ENCODE data around the gene CCDC188.

CCDC188 gene

DNA sequence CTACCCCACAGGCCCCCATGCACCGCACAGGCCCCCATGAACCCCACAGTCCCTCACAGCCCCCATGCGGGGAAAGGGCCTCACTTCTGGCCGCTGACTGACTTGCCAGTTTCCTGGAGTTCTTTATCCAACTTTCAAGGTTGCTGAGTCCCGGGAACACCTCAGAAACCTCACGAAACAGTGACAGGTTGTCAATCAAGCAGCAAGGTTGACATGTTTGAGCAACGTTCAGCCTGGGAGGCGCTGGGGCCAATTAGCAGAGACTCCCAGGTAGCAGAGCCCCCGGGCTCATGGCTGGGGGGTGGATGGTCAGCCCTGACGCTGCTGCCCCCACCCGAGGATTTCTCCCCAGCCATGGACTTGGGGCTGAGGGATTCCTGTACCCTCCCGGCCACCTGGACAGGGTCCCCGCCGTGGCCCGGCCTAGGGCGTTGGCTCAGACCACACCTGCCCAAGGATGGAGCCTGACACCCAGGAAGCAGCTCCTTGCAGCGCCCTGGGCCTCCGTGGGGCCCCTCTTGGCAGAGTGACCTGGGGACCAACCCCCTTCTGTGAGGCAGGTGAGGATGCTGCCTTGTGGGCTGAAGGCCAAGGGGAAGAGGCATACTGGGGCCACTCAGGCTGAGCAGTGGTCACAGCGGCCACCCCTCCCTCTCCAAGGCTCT, 33.8 kb upstream of the CCDC188 start:
- DNase-seq (ENCODE audit: low read depth): no peak

DNA sequence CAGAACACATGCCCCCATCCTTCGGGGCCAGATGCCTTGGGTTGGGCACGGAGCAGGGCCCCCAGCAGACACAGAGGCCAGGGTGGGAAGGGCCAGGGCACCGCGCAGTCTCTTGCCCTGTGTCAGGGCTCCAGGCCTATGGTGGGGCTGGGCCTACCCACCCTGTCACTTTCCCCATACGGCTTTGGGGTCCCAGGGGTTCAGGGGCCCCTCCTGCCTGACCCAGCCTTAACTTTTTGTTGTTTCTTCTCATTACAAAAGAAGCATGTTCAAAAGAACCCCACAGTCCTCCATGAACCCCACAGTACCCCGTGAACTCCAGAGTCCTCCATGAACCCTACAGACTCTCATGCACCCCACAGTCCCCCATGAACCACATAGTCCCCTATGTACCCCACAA, 33.0 kb upstream of the CCDC188 start:
- no peak for DNase-seq (ENCODE audit: low read depth)

DNA sequence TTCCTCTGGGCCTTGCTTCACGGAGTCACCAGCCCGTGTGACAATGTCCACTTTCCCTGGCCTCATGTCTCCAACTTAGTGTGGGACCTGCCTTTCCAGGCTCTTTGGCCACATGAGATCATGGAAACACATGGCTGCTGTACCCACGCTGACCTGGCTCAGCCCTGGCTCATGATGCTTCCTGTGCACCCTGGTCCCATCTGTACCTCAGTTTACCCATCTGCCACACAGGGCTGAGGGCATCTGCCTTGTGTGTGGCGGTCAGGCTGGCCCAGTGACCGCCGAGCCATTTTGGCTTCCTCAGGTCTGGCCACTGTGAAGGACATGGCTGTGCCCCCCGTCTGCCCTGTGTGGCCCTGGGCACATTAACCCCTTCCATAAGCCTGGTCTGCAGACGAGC, 32.2 kb upstream of the CCDC188 start:
- no peak for DNase-seq (ENCODE audit: low read depth)

DNA sequence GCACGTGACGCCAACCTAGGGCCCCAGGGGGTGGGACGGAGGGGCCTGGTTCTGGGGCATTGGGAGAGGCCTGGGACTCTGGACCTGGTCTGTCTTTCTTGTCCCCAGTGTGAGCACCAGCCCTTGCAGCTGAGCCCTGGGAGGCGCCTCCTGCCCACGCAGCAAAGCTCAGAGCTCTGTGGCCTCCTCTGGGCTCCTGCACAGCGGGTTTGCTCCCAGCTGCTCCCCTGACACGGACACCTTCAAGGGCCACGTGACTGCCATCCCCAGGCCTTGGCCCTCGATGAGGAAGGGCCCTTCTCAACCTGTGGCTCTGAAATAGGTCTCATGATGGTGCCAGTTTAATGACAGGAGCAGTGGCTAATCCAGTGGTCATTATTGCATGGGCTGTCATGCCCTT, 31.5 kb upstream of the CCDC188 start:
- DNase-seq (ENCODE audit: low read depth): no peak

GRCh38 chr22:20181884-20182236, 31.0 kb upstream of the CCDC188 start:
- no peak for DNase-seq (ENCODE audit: low read depth)

GRCh38 chr22:20181194-20181883, 30.5 kb upstream of the CCDC188 start:
- no peak for DNase-seq (ENCODE audit: low read depth)

GRCh38 chr22:20180640-20181039, 29.8 kb upstream of the CCDC188 start:
- no peak for DNase-seq (ENCODE audit: low read depth)

DNA sequence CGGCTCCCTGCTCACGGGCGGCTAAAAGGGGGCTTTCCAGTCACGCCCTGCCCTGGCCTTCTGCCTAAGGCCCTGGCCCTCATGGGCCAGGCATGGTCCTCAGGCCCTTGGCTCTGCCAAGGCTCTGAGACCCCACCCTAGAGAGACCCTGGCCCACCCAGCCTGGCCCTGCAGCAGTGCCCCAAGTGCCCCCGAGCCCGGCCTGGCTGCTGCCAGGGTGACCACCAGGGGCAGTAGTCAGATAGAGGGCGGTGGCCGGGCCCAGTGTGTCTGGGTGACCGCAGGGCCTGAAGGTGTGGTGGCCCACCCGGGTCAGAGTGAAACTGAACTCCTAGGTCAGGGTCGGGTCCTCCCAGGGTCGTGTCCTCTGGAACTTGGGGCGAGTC, 29.4 kb upstream of the CCDC188 start:
- DNase-seq (ENCODE audit: low read depth): no peak

DNA sequence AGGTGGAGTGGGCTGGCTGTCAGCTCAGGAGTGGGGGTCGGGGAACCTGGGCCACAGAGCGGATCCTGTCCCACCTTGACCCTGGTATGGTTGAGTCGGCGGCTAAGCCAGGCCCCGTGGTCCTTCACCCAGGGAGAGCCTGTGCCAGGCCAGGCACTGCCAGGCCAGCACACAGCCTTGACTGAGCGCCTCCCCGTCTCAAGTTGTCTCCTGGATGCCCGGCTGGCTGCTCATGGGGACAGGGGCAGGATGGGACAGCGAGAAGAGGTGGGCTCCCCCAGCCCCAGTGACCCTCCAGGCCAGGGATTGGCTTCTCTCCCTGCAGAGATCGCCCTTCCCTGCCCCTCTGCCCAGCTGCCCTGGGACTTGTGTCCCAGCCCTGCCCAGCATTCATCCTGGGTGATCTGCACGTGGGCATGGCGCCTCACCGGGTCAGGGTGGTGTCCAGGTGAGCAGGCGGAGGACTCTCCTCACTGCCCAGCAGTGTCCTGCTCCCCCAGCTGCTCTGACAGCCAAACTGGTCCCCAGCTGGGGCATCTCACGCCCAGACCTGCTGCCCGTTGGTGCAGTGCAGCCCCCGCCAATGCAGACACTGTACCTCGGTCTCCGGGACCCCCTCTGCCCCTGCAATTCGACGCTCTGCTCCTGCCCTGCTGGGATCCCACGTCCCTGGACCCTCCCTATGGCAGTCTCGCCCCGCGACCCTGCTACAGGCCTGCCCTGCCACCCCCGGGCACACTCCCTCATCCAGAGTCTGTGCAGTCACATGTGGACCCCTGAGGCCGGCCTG, 28.8 kb upstream of the CCDC188 start:
- DNase-seq (ENCODE audit: low read depth): no peak

GRCh38 chr22:20178915-20179227, 28.0 kb upstream of the CCDC188 start:
- DNase-seq (ENCODE audit: low read depth): no peak

- DNase-seq (ENCODE audit: low read depth): no peak
Observed at GRCh38 chr22:20178075-20178914, 27.4 kb upstream of the CCDC188 start.

DNA sequence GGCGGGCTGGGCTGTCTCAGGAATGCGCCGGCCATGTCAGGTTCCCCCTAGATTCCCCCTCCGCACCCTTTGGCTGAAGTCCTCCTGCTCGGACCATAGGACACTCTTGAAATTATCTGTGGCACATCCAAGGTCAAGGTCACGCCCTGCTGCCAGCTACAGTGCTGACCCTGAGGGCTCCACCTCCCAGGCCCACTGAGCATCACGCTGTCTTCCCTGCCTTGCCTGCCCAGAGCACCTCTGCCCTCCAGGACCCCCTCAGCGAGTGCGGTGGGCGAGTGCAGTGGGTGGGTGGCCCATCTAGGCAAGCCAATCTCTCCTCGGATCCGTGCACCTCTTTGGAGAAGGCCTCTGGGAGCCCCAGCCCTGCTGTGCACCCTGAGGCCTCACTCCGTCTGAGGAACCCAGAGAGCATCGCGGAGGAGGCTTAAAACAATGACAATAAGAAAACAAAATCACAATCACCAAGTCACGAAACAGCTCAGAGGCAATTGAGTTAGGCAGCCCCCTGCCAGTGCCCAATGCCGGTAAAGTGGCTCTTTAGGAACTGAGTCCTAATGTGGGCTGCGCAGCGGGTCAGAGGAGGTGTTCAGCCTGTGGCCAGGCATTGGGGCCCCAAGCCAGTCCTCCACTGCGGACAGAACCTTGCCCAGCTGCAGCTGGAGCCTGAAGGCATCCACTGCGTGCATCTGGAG, 26.5 kb upstream of the CCDC188 start:
- DNase-seq (ENCODE audit: low read depth): no peak

GRCh38 chr22:20176421-20177085, 25.7 kb upstream of the CCDC188 start:
- DNase-seq (ENCODE audit: low read depth): no peak

- DNase-seq (ENCODE audit: low read depth): no peak
Observed at GRCh38 chr22:20175597-20175900, 24.7 kb upstream of the CCDC188 start.

DNA sequence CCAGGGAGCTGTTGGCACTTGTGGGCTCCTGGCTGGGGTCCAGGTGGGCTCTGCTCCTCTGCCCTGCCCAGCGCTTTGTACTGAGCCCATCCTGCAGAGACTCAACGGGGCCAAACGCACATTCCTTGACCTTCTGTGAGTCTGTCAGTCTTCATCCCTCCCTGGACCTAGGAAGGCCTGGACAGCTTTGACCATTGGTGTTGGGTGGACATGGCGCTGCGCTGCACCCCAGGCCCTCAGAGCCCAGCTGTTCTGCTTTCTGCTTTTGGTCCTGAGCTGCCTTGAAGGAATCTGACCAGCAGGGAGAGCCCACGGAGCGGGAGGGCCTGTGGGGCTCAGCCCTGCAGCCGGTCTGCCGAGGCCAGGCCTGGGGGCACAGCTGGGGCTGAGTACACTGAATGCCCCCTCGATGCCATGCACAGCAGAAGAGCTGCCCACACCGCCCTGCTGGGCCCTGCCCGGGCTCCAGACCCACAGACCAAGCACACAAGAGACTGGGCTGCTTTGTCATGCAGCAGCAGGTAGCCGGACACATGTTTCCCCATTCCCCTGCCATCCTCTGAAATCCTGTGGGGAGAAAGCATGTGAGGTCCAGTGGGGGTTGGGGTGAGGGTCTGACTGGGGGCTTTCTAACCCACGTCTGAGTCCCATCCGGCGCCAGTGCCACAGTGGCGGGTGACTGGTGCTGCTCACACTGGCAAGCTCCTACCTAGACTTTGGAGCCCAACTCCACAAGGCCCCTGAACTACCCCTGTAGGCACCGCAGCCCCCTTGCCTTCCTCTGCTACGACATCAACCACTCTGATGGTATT, 24.1 kb upstream of the CCDC188 start:
- no peak for DNase-seq (ENCODE audit: low read depth)

DNA sequence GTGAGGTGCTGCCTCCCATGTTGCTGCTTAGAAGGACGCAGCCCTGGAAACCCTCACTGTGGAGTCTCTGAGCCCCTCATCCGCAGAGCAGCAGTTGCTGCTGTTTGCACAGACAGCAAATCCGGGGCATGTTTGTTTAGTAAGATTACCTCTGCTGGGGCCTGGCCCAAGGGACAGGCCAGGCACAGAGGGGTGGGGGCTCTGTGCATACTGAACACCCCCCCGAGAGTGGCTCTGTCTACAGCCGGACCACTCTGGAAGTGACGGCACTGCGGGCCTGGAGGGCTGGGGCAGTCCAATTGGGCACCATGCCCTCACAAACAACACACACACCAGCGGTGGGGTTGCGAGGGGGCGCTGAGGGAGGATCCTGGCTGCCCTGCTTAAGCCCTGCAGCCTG, 22.9 kb upstream of the CCDC188 start:
- no peak for DNase-seq (ENCODE audit: low read depth)

- no peak for DNase-seq (ENCODE audit: low read depth)
Observed at GRCh38 chr22:20173246-20173645, 22.4 kb upstream of the CCDC188 start.

DNA sequence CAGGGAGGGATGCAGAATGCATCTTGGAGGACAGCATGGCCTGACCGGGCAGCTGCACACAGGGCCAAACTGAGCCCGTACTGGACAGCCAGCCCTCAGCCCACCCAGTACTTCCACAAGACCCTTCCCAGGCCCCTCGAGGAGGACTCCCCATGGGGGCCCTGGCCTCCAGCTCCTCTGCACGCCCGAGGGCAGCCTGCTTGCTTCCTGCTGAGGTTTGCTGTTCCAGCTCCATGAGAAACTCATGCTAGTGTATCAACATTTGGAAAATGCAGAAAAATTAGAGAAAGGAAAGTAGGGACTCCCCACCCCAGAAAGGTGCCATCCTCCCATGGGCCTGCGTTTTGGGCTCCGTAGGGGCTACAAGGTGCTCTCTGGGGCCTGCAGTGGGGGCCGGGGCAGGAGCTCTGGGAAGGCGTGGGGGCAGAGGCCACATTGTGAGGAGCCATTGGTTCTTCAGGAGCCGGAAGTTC, 21.3 kb upstream of the CCDC188 start:
- no peak for DNase-seq (ENCODE audit: low read depth)

GRCh38 chr22:20171288-20172140, 20.7 kb upstream of the CCDC188 start:
- no peak for DNase-seq (ENCODE audit: low read depth)

- DNase-seq (ENCODE audit: low read depth): no peak
Observed at GRCh38 chr22:20170170-20170569, 19.3 kb upstream of the CCDC188 start.

Measured in non-pigmented ciliary epithelial cell (primary cell).